Keratinocyte (primary cell): ENCODE measurements around the gene PRM1.

Source experiments
- CTCF ChIP-seq, 3 experiments: IDR thresholded peaks in 1 of 3; conservative IDR thresholded peaks in 1 of 3; optimal IDR thresholded peaks in 1 of 3; 2 replicates in 2 of 3; 3 replicates in 1 of 3; pipeline versions ENCODE3 to v1.5.1; 2011; ENCODE audit warnings: low read length in 3 of 3, mild to moderate bottlenecking in 3 of 3, moderate library complexity in 2 of 3, control low read depth in 1 of 3, inconsistent platforms in 1 of 3; ENCODE audit not compliant: insufficient read depth in 2 of 3; ENCODE audit errors: extremely low read depth in 1 of 3
- EZH2 ChIP-seq: IDR thresholded peaks from one replicate; pipeline ENCODE4 v1.6.1; 2012; ENCODE audit warnings: inconsistent platforms, mild to moderate bottlenecking, low read length, moderate library complexity

GRCh38 chr16:11330526-11331237 lies 49.6 kb upstream of the PRM1 start:
- TF ChIP-seq CTCF (optimal IDR thresholded peaks at IDR 0.05 in 1 of 3, IDR thresholded peaks at IDR 0.05 in 1 of 3, conservative IDR thresholded peaks at IDR 0.05 in 1 of 3; ENCODE audit: extremely low read depth in 1 of 3, insufficient read depth in 2 of 3, low read length in 3 of 3) (no peak), EZH2 (no peak)
